GM12873 (cell line): Measurements from ENCODE around the gene ZMAT5.

ENCODE experiments used
- CTCF ChIP-seq: IDR thresholded peaks from 2 replicates; pipeline ENCODE4 v1.5.1; 2012; ENCODE audit warnings: low read depth, mild to moderate bottlenecking, moderate library complexity, low read length, control low read depth; ENCODE audit not compliant: insufficient read depth; ENCODE audit errors: missing control alignments

Gene ZMAT5

GRCh38 chr22:29717789-29718188, 49.0 kb downstream of the ZMAT5 start:
- no peak for TF ChIP-seq CTCF

- no peak for TF ChIP-seq CTCF
Measured at GRCh38 chr22:29716814-29717545, 49.8 kb downstream of the ZMAT5 start.

- no peak for TF ChIP-seq CTCF
Measured at GRCh38 chr22:29715705-29716104, 51.1 kb downstream of the ZMAT5 start.

- TF ChIP-seq CTCF = no peak
Measured at GRCh38 chr22:29715240-29715639, 51.6 kb downstream of the ZMAT5 start.

- TF ChIP-seq CTCF = no peak
Measured at GRCh38 chr22:29713156-29713727, 53.6 kb downstream of the ZMAT5 start.

GRCh38 chr22:29712119-29712518, 54.7 kb downstream of the ZMAT5 start:
- no peak for TF ChIP-seq CTCF

- no peak for TF ChIP-seq CTCF
Measured at GRCh38 chr22:29710922-29711593, 55.7 kb downstream of the ZMAT5 start.
